Measurements from ENCODE around the gene TARBP1.
A peak's percentile ranks its signal among the peaks of the same experiment; 100 is the strongest.
"Not testable (repeated sequence)": the region's sequence is repeated elsewhere in the genome, so short reads cannot be mapped to it uniquely, and the experiment has no call there.

The TARBP1 gene

DNA sequence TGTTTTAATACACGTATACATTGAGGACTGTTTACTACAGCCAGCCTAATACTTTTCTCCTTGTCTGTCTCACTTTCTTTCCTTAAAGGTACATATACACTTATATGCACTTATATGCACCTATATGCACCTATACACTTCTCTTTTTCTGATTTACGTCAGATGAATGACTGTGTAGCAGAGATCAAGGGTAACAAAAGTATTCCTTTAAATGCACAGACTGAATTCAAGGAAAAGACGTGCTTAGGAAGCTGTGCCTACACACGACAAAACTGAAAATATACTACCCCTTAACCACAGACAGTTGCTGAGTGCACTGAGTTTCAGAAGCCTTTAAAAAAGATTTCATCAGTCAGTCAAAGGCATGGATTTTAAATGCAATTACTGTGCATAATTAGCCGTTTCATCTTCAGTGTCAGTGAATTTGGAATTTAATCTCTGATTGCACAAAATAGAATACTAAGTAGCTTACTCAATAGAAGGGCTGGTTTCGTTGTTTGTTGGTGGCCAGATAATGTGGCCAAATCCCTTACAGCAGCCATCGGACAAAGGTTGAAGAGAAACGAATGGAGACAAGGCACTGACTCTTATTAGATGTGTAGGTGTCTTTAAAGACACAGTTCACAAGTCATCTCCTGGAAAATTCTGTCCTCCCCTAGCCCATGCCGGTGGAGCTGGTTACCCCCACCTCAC, 38.3 kb upstream of the TARBP1 start:
- Histone ChIP-seq H3K27ac (ENCODE audit: low read depth, low read length) (no peak overlapping the region), H3K9me3 (ENCODE audit: control insufficient read depth, insufficient read depth, low read length) (no peaks in the 10 kb centered on the region), H3K4me1 (ENCODE audit: control insufficient read depth, insufficient read depth, low read length) (peaks cover 17% of the 10 kb centered on the region)

DNA sequence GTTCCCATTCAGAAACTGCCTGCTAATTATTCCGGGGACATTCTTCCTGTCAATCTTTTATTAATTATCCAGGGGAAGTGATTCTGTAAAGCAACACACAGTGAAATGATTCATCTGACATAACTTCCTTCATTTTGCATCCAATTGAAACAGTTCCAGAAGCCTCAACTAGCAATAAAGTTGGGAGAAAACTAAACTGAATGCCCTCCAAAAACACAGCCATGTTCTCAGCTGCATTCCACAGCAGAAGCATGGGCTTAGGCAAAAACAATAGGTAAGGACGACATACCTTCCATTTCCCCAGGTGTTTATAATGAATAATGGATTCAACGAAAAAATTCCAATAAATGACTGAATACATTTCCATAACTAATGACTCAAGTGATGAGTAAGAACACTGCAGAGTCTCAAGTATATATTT, 36.9 kb upstream of the TARBP1 start:
- H3K27ac ChIP-seq (ENCODE audit: low read depth, low read length): peak overlapping the region; percentile 92

More for the DNA sequence above, 38.3 kb upstream of the TARBP1 start:
- Histone ChIP-seq H3K4me3 (ENCODE audit: low read depth, low read length) (no peak overlapping the region), H3K27me3 (ENCODE audit: control insufficient read depth, insufficient read depth, low read length) (no peaks in the 10 kb centered on the region), H3K36me3 (ENCODE audit: control insufficient read depth, insufficient read depth, low read length) (no peaks in the 10 kb centered on the region), H3K9ac (ENCODE audit: low read depth, low read length) (no peak overlapping the region)

DNA sequence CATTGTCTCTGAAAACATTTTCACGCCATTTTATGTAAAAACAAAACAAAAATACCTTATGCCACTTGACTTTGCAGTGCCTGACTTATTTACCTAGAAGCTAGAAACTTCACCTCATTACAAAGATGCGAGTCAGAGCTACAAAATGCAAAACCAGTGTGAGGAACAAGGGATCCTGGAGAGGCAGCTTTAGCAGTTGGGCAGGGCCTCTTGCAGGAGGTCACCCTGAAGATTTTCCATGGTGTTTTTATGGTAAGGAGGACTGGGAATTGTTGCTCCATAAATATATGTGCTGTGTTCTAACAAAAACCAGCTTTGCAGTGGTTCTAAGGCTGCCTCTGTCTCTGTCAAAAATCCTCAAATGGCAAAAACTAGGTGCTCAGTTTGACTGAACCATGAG, 36.4 kb upstream of the TARBP1 start:
- Histone ChIP-seq H3K4me1 (ENCODE audit: control insufficient read depth, insufficient read depth, low read length) (peaks cover 18% of the 10 kb centered on the region), H3K9ac (ENCODE audit: low read depth, low read length) (peak overlapping the region; percentile 1; the same call in 1 of the 2 replicates), H3K4me3 (ENCODE audit: low read depth, low read length) (no peak overlapping the region), H3K27me3 (ENCODE audit: control insufficient read depth, insufficient read depth, low read length) (no peaks in the 10 kb centered on the region), H3K27ac (ENCODE audit: low read depth, low read length) (peak overlapping the region; percentile 92), H3K36me3 (ENCODE audit: control insufficient read depth, insufficient read depth, low read length) (no peaks in the 10 kb centered on the region), H3K9me3 (ENCODE audit: control insufficient read depth, insufficient read depth, low read length) (no peaks in the 10 kb centered on the region)

More for the DNA sequence above, 36.9 kb upstream of the TARBP1 start:
- no peaks in the 10 kb centered on the region for H3K27me3 ChIP-seq (ENCODE audit: control insufficient read depth, insufficient read depth, low read length)
- H3K4me1 ChIP-seq (ENCODE audit: control insufficient read depth, insufficient read depth, low read length): peaks cover 18% of the 10 kb centered on the region
- peak overlapping the region; percentile 1; the same call in 1 of the 2 replicates for H3K9ac ChIP-seq (ENCODE audit: low read depth, low read length)
- no peak overlapping the region for H3K4me3 ChIP-seq (ENCODE audit: low read depth, low read length)
- no peaks in the 10 kb centered on the region for H3K36me3 ChIP-seq (ENCODE audit: control insufficient read depth, insufficient read depth, low read length)
- H3K9me3 ChIP-seq (ENCODE audit: control insufficient read depth, insufficient read depth, low read length): no peaks in the 10 kb centered on the region

DNA sequence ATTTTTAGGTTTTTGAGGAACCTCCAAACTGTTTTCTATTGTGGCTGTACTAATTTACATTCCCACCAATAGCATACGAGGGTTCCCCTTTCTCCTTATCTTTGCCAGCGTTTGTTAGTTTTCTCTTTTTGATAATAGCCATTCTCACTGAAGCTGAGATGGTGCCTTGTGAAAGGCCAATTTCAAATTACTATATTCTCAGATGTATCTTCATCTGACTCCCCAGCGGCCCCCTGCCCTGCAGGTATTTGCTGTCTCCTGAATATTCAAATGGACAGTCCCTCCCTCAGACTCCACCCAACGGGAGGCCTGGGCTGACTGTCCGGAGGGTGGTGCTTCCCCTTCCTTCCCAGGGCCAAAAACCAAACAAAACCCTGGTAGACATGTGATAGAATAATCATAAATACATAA, 33.5 kb upstream of the TARBP1 start:
- Histone ChIP-seq H3K9ac (ENCODE audit: low read depth, low read length) (no peak overlapping the region), H3K9me3 (ENCODE audit: control insufficient read depth, insufficient read depth, low read length) (no peaks in the 10 kb centered on the region), H3K36me3 (ENCODE audit: control insufficient read depth, insufficient read depth, low read length) (no peaks in the 10 kb centered on the region), H3K4me1 (ENCODE audit: control insufficient read depth, insufficient read depth, low read length) (peaks cover 23% of the 10 kb centered on the region), H3K27me3 (ENCODE audit: control insufficient read depth, insufficient read depth, low read length) (no peaks in the 10 kb centered on the region), H3K4me3 (ENCODE audit: low read depth, low read length) (no peak overlapping the region), H3K27ac (ENCODE audit: low read depth, low read length) (no peak overlapping the region)

DNA sequence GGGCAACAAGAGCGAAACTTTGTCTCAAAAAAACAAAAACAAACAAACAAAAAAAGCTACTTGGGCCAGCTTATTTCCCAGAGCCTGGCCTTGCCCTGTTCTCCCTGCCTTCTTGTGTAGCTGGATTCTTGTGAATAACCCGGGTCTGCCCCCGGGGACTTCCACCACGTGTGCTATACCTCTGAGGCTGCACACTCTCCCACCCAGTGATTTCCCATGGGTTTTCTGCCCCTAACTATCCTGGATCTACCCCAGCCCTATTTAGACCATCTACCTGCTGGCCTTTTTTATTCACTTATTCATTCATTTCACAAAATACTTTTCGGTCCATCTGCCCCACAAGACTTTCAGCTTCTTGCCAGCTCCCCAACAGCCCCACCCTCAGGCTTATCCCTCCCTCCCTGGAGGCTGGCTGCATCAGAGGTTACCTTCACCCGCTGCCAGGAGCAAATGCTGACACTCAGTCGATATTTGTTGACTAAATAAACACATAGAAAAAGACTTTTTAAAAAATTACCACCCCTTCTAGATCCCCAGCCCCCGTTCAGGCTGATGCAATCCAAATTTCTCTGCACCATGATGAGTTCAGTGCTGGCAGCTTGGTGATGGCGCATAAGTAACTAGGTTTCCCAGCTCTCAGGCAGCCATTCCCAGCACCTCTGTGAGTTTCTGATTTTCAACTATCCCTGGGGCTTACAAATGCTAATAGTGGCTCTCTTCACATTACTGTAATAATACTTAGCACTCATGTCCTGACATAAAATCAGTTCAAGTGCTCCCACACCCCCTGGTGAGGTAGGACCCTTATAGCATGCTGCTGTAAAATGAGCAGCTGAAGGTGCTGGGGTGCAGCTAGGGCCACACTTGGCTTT, 30.7 kb upstream of the TARBP1 start:
- H3K27me3 ChIP-seq (ENCODE audit: control insufficient read depth, insufficient read depth, low read length): no peaks in the 10 kb centered on the region
- H3K36me3 ChIP-seq (ENCODE audit: control insufficient read depth, insufficient read depth, low read length): no peaks in the 10 kb centered on the region
- peak overlapping the region; percentile 59 for H3K27ac ChIP-seq (ENCODE audit: low read depth, low read length)
- H3K9me3 ChIP-seq (ENCODE audit: control insufficient read depth, insufficient read depth, low read length): no peaks in the 10 kb centered on the region
- no peak overlapping the region for H3K4me3 ChIP-seq (ENCODE audit: low read depth, low read length)
- H3K9ac ChIP-seq (ENCODE audit: low read depth, low read length): peak overlapping the region; percentile 59; the same call in 1 of the 2 replicates
- peaks cover 20% of the 10 kb centered on the region for H3K4me1 ChIP-seq (ENCODE audit: control insufficient read depth, insufficient read depth, low read length)

DNA sequence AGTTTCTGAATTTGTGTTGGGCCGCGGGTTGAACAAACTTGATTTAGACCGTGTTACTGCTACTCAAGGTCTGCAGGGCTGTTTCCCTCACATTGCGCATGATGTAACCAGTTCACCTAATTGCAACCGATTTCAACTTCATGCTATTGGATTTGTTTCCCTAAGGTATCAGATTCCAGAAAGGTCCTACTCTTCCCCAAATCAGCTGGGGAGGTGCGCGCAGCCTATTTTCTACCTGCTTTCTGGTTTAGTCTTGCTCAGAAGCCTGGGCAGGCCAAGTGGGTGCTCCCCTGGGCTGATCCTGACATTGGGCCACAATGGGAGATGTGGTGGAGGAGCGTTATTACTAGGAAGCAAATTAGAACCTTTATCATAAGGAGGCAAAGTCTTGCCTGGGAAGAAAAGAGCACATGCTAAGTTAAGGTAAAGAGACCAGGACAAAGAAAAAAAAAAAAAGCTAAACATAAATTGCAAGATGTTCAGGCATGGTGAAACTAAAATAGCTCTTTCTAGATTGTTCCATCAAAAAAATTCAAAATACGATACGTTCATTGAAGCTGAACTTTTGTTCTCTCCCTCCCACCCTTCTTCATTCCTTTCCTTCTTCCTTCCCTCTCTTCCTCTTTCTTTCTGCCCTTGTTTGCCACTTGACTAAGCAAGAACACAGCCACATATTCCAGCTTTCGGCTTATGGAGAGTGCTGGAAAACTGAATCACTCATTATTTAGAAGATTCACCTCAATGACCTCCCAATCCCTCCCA, 28.8 kb upstream of the TARBP1 start:
- Histone ChIP-seq H3K4me1 (ENCODE audit: control insufficient read depth, insufficient read depth, low read length) (peaks cover 28% of the 10 kb centered on the region), H3K4me3 (ENCODE audit: low read depth, low read length) (no peak overlapping the region), H3K9me3 (ENCODE audit: control insufficient read depth, insufficient read depth, low read length) (no peaks in the 10 kb centered on the region), H3K36me3 (ENCODE audit: control insufficient read depth, insufficient read depth, low read length) (no peaks in the 10 kb centered on the region), H3K27ac (ENCODE audit: low read depth, low read length) (no peak overlapping the region), H3K9ac (ENCODE audit: low read depth, low read length) (no peak overlapping the region), H3K27me3 (ENCODE audit: control insufficient read depth, insufficient read depth, low read length) (no peaks in the 10 kb centered on the region)

DNA sequence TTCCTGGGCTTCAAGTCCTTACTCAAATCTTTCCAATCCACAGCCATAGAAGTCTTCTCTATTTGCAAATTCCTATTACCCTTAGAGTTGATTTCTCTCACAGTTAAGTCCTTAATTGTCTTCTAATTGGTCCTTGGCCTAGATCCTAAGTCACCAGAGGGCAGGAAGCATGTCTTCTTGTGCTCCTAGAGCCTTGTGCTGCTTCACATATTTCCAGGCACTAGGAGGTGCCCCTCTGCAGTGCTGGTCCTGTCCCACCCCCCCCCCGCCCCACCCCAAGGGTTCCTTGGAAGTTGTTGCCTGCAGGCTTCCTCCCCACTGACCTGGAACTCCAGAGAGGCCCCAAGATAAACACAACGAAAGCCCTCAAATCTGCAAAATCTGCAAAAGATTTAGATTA, 28.1 kb upstream of the TARBP1 start:
- H3K27ac ChIP-seq (ENCODE audit: low read depth, low read length): no peak overlapping the region
- peaks cover 26% of the 10 kb centered on the region for H3K4me1 ChIP-seq (ENCODE audit: control insufficient read depth, insufficient read depth, low read length)

DNA sequence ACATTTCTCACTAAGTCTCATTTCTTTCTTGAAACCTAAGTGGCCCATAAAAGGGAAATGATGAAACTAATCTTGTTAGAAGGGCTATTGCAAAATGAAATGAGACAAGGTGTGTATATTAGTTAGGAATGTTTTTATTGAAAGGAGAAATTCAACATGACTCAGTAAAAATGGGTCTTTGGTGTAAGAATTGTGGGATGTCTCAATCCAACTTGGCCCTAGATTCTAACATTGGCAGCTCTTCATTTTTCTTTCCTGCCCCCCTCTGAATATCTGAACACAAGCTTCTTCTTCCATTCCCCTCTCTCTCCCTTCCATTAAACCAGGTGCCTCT, 26.8 kb upstream of the TARBP1 start:
- Histone ChIP-seq H3K4me1 (ENCODE audit: control insufficient read depth, insufficient read depth, low read length) (peaks cover 26% of the 10 kb centered on the region), H3K27ac (ENCODE audit: low read depth, low read length) (no peak overlapping the region)

More for the DNA sequence above, 28.1 kb upstream of the TARBP1 start:
- no peak overlapping the region for H3K4me3 ChIP-seq (ENCODE audit: low read depth, low read length)
- no peaks in the 10 kb centered on the region for H3K9me3 ChIP-seq (ENCODE audit: control insufficient read depth, insufficient read depth, low read length)
- no peaks in the 10 kb centered on the region for H3K36me3 ChIP-seq (ENCODE audit: control insufficient read depth, insufficient read depth, low read length)
- no peaks in the 10 kb centered on the region for H3K27me3 ChIP-seq (ENCODE audit: control insufficient read depth, insufficient read depth, low read length)
- H3K9ac ChIP-seq (ENCODE audit: low read depth, low read length): no peak overlapping the region

DNA sequence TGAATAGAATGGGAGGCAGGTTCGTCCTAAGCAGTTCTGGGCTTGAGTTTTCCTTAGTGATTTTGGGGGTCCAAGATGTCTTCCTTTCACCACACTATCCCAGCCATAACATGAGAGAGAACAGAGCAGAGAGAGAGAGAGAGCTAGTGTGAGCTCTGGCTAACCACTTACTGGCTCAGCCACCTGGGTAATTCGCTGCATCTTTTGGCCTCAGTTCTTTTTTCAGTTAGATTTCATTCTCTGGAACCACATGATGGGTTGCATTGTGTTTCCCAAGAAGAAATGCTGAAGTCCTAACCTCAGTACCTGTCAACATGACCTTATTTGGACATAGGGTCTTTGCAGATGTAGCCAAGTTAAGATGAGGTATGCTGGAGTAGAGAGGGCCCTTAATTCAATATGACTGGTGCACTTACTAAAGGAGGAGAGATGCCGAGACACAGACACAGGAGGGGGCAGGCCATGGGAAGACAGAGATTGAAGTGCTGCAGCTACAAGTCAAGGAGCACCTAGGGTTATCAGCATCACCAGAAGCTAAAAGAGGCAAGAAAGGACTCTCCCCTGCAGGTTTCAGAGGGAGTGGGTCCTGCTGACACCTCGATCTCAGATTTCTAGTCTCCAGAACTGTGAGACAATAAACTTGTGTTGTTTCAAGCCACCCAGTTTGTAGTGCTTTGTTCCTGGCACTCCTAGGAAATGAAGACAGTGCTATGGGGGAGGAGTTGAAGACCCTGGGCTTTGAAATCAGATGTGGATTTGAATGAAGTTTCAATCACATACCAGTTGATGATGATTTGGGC, 26.2 kb upstream of the TARBP1 start:
- Histone ChIP-seq H3K9ac (ENCODE audit: low read depth, low read length) (no peak overlapping the region), H3K27ac (ENCODE audit: low read depth, low read length) (no peak overlapping the region), H3K4me1 (ENCODE audit: control insufficient read depth, insufficient read depth, low read length) (peaks cover 25% of the 10 kb centered on the region), H3K36me3 (ENCODE audit: control insufficient read depth, insufficient read depth, low read length) (no peaks in the 10 kb centered on the region), H3K9me3 (ENCODE audit: control insufficient read depth, insufficient read depth, low read length) (no peaks in the 10 kb centered on the region), H3K4me3 (ENCODE audit: low read depth, low read length) (no peak overlapping the region), H3K27me3 (ENCODE audit: control insufficient read depth, insufficient read depth, low read length) (no peaks in the 10 kb centered on the region; the same call in 1 of the 2 replicates)

More for the DNA sequence above, 26.8 kb upstream of the TARBP1 start:
- Histone ChIP-seq H3K9me3 (ENCODE audit: control insufficient read depth, insufficient read depth, low read length) (no peaks in the 10 kb centered on the region), H3K36me3 (ENCODE audit: control insufficient read depth, insufficient read depth, low read length) (no peaks in the 10 kb centered on the region), H3K27me3 (ENCODE audit: control insufficient read depth, insufficient read depth, low read length) (no peaks in the 10 kb centered on the region), H3K4me3 (ENCODE audit: low read depth, low read length) (no peak overlapping the region), H3K9ac (ENCODE audit: low read depth, low read length) (no peak overlapping the region)

DNA sequence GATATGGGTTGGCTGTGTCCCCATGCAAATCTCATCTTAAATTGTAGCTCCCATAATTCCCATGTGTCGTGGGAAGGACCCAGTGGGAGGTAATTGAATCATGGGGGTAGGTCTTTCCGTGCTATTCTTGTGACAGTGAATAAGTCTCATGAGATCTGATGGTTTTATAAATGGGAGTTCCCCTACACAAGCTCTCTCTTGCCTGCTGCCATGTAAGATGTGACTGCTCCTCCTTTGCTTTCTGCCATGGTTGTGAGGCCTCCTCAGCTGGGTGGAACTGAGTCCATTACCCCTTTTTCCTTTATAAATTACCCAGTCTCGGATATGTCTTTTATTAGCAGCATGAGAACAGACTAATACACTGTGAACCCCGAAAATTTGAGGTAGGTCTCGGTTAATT, 25.3 kb upstream of the TARBP1 start:
- not testable (repeated sequence) for H3K36me3 ChIP-seq (ENCODE audit: control insufficient read depth, insufficient read depth, low read length); H3K9ac ChIP-seq (ENCODE audit: low read depth, low read length); H3K27ac ChIP-seq (ENCODE audit: low read depth, low read length); H3K9me3 ChIP-seq (ENCODE audit: control insufficient read depth, insufficient read depth, low read length); H3K4me3 ChIP-seq (ENCODE audit: low read depth, low read length); H3K27me3 ChIP-seq (ENCODE audit: control insufficient read depth, insufficient read depth, low read length)
- peaks cover 23% of the 10 kb centered on the region for H3K4me1 ChIP-seq (ENCODE audit: control insufficient read depth, insufficient read depth, low read length)
